HEK293 (cell line): Measurements from ENCODE around the gene CDYL.

Experiments
- PRDM1 ChIP-seq: fragments of 450-650 bp; formaldehyde crosslinking; IDR thresholded peaks from 2 replicates; pipeline ENCODE4; 2016; ENCODE audit warnings: missing biosample characterization, missing genetic modification characterization
- ZNF48 ChIP-seq: fragments of 450-650 bp; formaldehyde crosslinking; IDR thresholded peaks from 2 replicates; pipeline ENCODE4 v1.5.1; 2016; ENCODE audit warnings: missing biosample characterization, missing genetic modification characterization
- ZNF530 ChIP-seq: fragments of 450-650 bp; formaldehyde crosslinking; IDR thresholded peaks from 2 replicates; pipeline ENCODE4 v1.5.1; 2016; ENCODE audit warnings: low read depth, missing biosample characterization, missing genetic modification characterization
- ZNF76 ChIP-seq: fragments of 450-650 bp; formaldehyde crosslinking; IDR thresholded peaks from 2 replicates; pipeline ENCODE4; 2016; ENCODE audit warnings: low read depth, missing biosample characterization, missing genetic modification characterization, borderline replicate concordance
- ZNF777 ChIP-seq: fragments of 450-650 bp; formaldehyde crosslinking; IDR thresholded peaks from 2 replicates; pipeline ENCODE4 v1.5.1; 2017; ENCODE audit warnings: missing biosample characterization, missing genetic modification characterization, borderline replicate concordance
- TF ChIP-seq, protein P1 (sequence below): fragments of 450-650 bp; formaldehyde crosslinking; IDR thresholded peaks from 2 replicates; pipeline ENCODE4 v1.5.1; 2016; ENCODE audit warnings: missing biosample characterization, missing genetic modification characterization
- TF ChIP-seq, protein P2 (sequence below): fragments of 450-650 bp; formaldehyde crosslinking; IDR thresholded peaks from 2 replicates; pipeline ENCODE4 v1.5.1; 2016; ENCODE audit warnings: missing biosample characterization, missing genetic modification characterization
- TF ChIP-seq, protein P3 (sequence below): sonication (generic); formaldehyde crosslinking; IDR thresholded peaks from 2 replicates; pipeline ENCODE4 v1.8.1; 2022; ENCODE audit warnings: mild to moderate bottlenecking, moderate library complexity, missing genetic modification reagents

DNA sequence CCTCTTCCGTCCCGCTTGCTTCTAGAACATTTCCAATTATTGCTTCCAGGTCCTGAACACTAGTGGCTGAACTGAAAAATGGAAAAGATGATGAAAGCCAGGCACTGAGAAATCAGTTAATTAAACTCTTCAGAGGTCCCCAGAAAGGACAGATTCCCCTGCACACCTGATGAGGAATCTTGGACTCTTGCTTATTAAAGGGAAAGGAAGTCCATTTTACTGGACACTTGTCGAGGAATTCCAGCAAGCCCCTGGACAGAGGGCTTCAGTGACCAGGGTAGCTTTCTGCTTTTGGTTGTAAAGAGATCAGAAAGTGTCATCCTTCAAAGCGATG is 47.8 kb upstream of the CDYL start:
- TF ChIP-seq, protein P1, sequence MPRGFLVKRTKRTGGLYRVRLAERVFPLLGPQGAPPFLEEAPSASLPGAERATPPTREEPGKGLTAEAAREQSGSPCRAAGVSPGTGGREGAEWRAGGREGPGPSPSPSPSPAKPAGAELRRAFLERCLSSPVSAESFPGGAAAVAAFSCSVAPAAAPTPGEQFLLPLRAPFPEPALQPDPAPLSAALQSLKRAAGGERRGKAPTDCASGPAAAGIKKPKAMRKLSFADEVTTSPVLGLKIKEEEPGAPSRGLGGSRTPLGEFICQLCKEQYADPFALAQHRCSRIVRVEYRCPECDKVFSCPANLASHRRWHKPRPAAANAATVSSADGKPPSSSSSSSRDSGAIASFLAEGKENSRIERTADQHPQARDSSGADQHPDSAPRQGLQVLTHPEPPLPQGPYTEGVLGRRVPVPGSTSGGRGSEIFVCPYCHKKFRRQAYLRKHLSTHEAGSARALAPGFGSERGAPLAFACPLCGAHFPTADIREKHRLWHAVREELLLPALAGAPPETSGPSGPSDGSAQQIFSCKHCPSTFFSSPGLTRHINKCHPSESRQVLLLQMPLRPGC (tag by site-specific recombination): no peak
- TF ChIP-seq ZNF76 (no peak), ZNF530 (tag by site-specific recombination) (no peak), ZNF48 (tag by site-specific recombination) (no peak), PRDM1 (tag by site-specific recombination) (no peak), ZNF777 (tag by site-specific recombination) (no peak)
- TF ChIP-seq, protein P2, sequence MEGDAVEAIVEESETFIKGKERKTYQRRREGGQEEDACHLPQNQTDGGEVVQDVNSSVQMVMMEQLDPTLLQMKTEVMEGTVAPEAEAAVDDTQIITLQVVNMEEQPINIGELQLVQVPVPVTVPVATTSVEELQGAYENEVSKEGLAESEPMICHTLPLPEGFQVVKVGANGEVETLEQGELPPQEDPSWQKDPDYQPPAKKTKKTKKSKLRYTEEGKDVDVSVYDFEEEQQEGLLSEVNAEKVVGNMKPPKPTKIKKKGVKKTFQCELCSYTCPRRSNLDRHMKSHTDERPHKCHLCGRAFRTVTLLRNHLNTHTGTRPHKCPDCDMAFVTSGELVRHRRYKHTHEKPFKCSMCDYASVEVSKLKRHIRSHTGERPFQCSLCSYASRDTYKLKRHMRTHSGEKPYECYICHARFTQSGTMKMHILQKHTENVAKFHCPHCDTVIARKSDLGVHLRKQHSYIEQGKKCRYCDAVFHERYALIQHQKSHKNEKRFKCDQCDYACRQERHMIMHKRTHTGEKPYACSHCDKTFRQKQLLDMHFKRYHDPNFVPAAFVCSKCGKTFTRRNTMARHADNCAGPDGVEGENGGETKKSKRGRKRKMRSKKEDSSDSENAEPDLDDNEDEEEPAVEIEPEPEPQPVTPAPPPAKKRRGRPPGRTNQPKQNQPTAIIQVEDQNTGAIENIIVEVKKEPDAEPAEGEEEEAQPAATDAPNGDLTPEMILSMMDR (tag by site-specific recombination): no peak
- TF ChIP-seq, protein P3, sequence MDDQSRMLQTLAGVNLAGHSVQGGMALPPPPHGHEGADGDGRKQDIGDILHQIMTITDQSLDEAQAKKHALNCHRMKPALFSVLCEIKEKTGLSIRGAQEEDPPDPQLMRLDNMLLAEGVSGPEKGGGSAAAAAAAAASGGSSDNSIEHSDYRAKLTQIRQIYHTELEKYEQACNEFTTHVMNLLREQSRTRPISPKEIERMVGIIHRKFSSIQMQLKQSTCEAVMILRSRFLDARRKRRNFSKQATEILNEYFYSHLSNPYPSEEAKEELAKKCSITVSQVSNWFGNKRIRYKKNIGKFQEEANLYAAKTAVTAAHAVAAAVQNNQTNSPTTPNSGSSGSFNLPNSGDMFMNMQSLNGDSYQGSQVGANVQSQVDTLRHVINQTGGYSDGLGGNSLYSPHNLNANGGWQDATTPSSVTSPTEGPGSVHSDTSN (CRISPR knock-in tag): no peak
